ENCODE results near the gene USP10. TPM values are rescaled to one million over a fixed set of nuclear protein-coding genes. Genes with fewer than 3 reads are reported as not detected.
A peak's percentile ranks its signal among the peaks of the same experiment; 100 is the strongest.

The USP10 gene
- total and polyA plus RNA-seq, 4 donors, result 18.5 to 77.5 (median 63.0) TPM

GRCh38 chr16:84754956-84755672 lies 55.3 kb downstream of the USP10 start:
- H3K9ac ChIP-seq (ENCODE audit: insufficient read depth in 1 of 2, low read length in 2 of 2), result no peak overlapping the region
- no peaks in the 10 kb centered on the region for H3K27me3 ChIP-seq (ENCODE audit: control insufficient read depth in 3 of 3, insufficient read depth in 3 of 3, low read length in 2 of 3)
- H3K4me3 ChIP-seq, result no peak overlapping the region
- DNase-seq (no peak), ATAC-seq (ENCODE audit: insufficient read depth, low FRiP score) (no peak)
- H3K36me3 ChIP-seq (ENCODE audit: control insufficient read depth in 4 of 4, insufficient read depth in 4 of 4, low read length in 4 of 4), result peaks cover 0 to 3% (median 2%) of the 10 kb centered on the region in 4 donors
- peaks cover 0 to 20% (median 7%) of the 10 kb centered on the region in 5 donors for H3K4me1 ChIP-seq (ENCODE audit: control insufficient read depth in 5 of 5, insufficient read depth in 5 of 5, low read length in 5 of 5)
- WGBS, 2 donors, result 78 to 80% methylated on average over 17 of the region's 17 CpGs
- H3K27ac ChIP-seq (ENCODE audit: low read depth in 1 of 2, low read length in 1 of 2), result no peak overlapping the region
- H3K9me3 ChIP-seq (ENCODE audit: control insufficient read depth in 4 of 4, insufficient read depth in 3 of 4, low read length in 3 of 4), result no peaks in the 10 kb centered on the region
- no peak for TF ChIP-seq CTCF (IDR thresholded peaks at IDR 0.05; ENCODE audit: control extremely low read depth, extremely low read depth)

- H3K4me1 ChIP-seq (ENCODE audit: control insufficient read depth in 5 of 5, insufficient read depth in 5 of 5, low read length in 5 of 5), result peaks cover 0 to 10% (median 6%) of the 10 kb centered on the region in 5 donors
These were observed 57.0 kb downstream of the USP10 start for GRCh38 chr16:84756830-84757229.

GRCh38 chr16:84758627-84759026 lies 58.8 kb downstream of the USP10 start:
- Histone ChIP-seq H3K4me1 (ENCODE audit: control insufficient read depth in 5 of 5, insufficient read depth in 5 of 5, low read length in 5 of 5) (peaks cover 0 to 10% (median 6%) of the 10 kb centered on the region in 5 donors), H3K36me3 (ENCODE audit: control insufficient read depth in 4 of 4, insufficient read depth in 4 of 4, low read length in 4 of 4) (peaks cover 12 to 26% (median 17%) of the 10 kb centered on the region in 4 donors), H3K9me3 (ENCODE audit: control insufficient read depth in 4 of 4, insufficient read depth in 3 of 4, low read length in 3 of 4) (no peaks in the 10 kb centered on the region), H3K4me3 (no peak overlapping the region), H3K27me3 (ENCODE audit: control insufficient read depth in 3 of 3, insufficient read depth in 3 of 3, low read length in 2 of 3) (no peaks in the 10 kb centered on the region), H3K9ac (ENCODE audit: insufficient read depth in 1 of 2, low read length in 2 of 2) (no peak overlapping the region), H3K27ac (ENCODE audit: low read depth in 1 of 2, low read length in 1 of 2) (peak overlapping the region in 1 of 2 donors; percentile 21)
- ATAC-seq (ENCODE audit: insufficient read depth, low FRiP score) (no peak), DNase-seq (peak in 2 of 3 donors; percentile 42 to 53)
- no peak for TF ChIP-seq CTCF (IDR thresholded peaks at IDR 0.05; ENCODE audit: control extremely low read depth, extremely low read depth)
- WGBS, 2 donors, result 50 to 59% methylated on average over 7 of the region's 7 CpGs

More at GRCh38 chr16:84756830-84757229, 57.0 kb downstream of the USP10 start:
- no peak overlapping the region for H3K27ac ChIP-seq (ENCODE audit: low read depth in 1 of 2, low read length in 1 of 2)
- no peak overlapping the region for H3K9ac ChIP-seq (ENCODE audit: insufficient read depth in 1 of 2, low read length in 2 of 2)
- H3K27me3 ChIP-seq (ENCODE audit: control insufficient read depth in 3 of 3, insufficient read depth in 3 of 3, low read length in 2 of 3), result no peaks in the 10 kb centered on the region
- H3K9me3 ChIP-seq (ENCODE audit: control insufficient read depth in 4 of 4, insufficient read depth in 3 of 4, low read length in 3 of 4), result no peaks in the 10 kb centered on the region
- DNase-seq (no peak), ATAC-seq (ENCODE audit: insufficient read depth, low FRiP score) (no peak)
- H3K36me3 ChIP-seq (ENCODE audit: control insufficient read depth in 4 of 4, insufficient read depth in 4 of 4, low read length in 4 of 4), result peaks cover 10 to 16% (median 10%) of the 10 kb centered on the region in 4 donors
- WGBS, 2 donors, result 48% methylated on average over 2 of the region's 2 CpGs
- TF ChIP-seq CTCF (IDR thresholded peaks at IDR 0.05; ENCODE audit: control extremely low read depth, extremely low read depth), result no peak
- H3K4me3 ChIP-seq, result no peak overlapping the region
